Transverse colon (tissue), 4 donors: ENCODE measurements around the gene KRTAP5-9. TPM values are rescaled to one million over a fixed set of nuclear protein-coding genes. Genes with fewer than 3 reads are reported as not detected.
"Not testable (repeated sequence)": the region's sequence is repeated elsewhere in the genome, so short reads cannot be mapped to it uniquely, and the experiment has no call there.

Experiments
- DNase-seq: peaks from one replicate; pipeline ENCODE4 v3.0.0-alpha.2; 2019
- H3K27ac ChIP-seq, 4 donors: fragments of 200-600 bp; sonication (generic); 2 replicates each; pipeline ENCODE4 v1.5.1; 2016 to 2018; ENCODE audit warnings: inconsistent platforms in 4 of 4
- H3K27me3 ChIP-seq: fragments of 200-600 bp; sonication (generic); 2 replicates; pipeline ENCODE4 v1.5.1; 2017; ENCODE audit warnings: inconsistent platforms
- H3K36me3 ChIP-seq, 4 donors: fragments of 200-600 bp; sonication (generic); 2 replicates each; pipeline ENCODE4 v1.5.1; 2017 to 2019; ENCODE audit warnings: inconsistent platforms in 4 of 4
- H3K4me1 ChIP-seq, 4 donors: fragments of 200-600 bp; sonication (generic); 2 replicates each; pipeline ENCODE4 v1.5.1; 2017 to 2020; ENCODE audit warnings: inconsistent platforms in 4 of 4
- H3K4me3 ChIP-seq, 4 donors: fragments of 200-600 bp; sonication (generic); 1 replicate in 1 of 4; 2 replicates in 3 of 4; pipeline versions ENCODE4 v1.5.1 to v1.6.1; 2017 to 2019; ENCODE audit warnings: inconsistent platforms in 4 of 4
- H3K9me3 ChIP-seq, 2 donors: fragments of 200-600 bp; sonication (generic); 2 replicates each; pipeline ENCODE4 v1.5.1; 2017 to 2019; ENCODE audit warnings: inconsistent platforms in 2 of 2
- EP300 ChIP-seq: sonication (generic); formaldehyde crosslinking; IDR thresholded peaks from one replicate; pipeline ENCODE4 v1.6.1; 2017; ENCODE audit warnings: antibody characterized with exemption, low read depth
- POLR2A ChIP-seq: fragments of 450-650 bp; IDR thresholded peaks from one replicate; pipeline ENCODE4 v1.6.1; 2016; ENCODE audit warnings: antibody characterized with exemption, mild to moderate bottlenecking, moderate library complexity
- POLR2AphosphoS5 ChIP-seq, 3 donors: sonication (generic); formaldehyde crosslinking; IDR thresholded peaks; one replicate each; pipeline ENCODE4 v1.6.1; 2016; ENCODE audit warnings: antibody characterized with exemption in 3 of 3
- WGBS, 2 donors: methylation state at CpG; one replicate each; pipeline ENCODE4 v1.1.5; 2018; ENCODE audit warnings: low coverage in 1 of 2; 5-methylcytosine and 5-hydroxymethylcytosine counted together
- in situ Hi-C, 4 donors: fragments of 200-750 bp; cut with MboI; loops; one replicate each; pipeline versions ENCODE4 v1.15.0 to v1.15.1; 2017; ENCODE audit warnings: low sequenced_read_pairs in 3 of 4, low pct_ligation_motif_present in 1 of 4, low pct_unique_long_range_greater_than_20kb in 1 of 4
- intact Hi-C: fragments of 100-400 bp; cut with DNase I; formaldehyde crosslinking; loops from one replicate; pipeline ENCODE4 v1.15.1; 2023; ENCODE audit warnings: low total_unique reads
- total RNA-seq, 4 donors: library from RNA; depleted of rRNA; stranded (reverse); fragments of >200 nt; gene quantifications; one replicate each; pipeline ENCODE4 v1.1.0, GENCODE V29; 2016
- TF ChIP-seq, protein P1 (sequence below), 5 experiments: fragments of 200-600 bp in 3 of 5; fragments of 450-650 bp in 2 of 5; sonication (generic) in 3 of 5; IDR thresholded peaks; 1 replicate in 2 of 5; 2 replicates in 3 of 5; pipeline ENCODE4 v1.5.1; 2016 to 2017; ENCODE audit warnings: antibody characterized with exemption in 5 of 5, inconsistent platforms in 3 of 5, mild to moderate bottlenecking in 2 of 5, moderate library complexity in 1 of 5

KRTAP5-9 gene
- total RNA-seq, 4 donors from 2014 or later = 0.41 to 0.79 TPM; not detected in 2

DNA sequence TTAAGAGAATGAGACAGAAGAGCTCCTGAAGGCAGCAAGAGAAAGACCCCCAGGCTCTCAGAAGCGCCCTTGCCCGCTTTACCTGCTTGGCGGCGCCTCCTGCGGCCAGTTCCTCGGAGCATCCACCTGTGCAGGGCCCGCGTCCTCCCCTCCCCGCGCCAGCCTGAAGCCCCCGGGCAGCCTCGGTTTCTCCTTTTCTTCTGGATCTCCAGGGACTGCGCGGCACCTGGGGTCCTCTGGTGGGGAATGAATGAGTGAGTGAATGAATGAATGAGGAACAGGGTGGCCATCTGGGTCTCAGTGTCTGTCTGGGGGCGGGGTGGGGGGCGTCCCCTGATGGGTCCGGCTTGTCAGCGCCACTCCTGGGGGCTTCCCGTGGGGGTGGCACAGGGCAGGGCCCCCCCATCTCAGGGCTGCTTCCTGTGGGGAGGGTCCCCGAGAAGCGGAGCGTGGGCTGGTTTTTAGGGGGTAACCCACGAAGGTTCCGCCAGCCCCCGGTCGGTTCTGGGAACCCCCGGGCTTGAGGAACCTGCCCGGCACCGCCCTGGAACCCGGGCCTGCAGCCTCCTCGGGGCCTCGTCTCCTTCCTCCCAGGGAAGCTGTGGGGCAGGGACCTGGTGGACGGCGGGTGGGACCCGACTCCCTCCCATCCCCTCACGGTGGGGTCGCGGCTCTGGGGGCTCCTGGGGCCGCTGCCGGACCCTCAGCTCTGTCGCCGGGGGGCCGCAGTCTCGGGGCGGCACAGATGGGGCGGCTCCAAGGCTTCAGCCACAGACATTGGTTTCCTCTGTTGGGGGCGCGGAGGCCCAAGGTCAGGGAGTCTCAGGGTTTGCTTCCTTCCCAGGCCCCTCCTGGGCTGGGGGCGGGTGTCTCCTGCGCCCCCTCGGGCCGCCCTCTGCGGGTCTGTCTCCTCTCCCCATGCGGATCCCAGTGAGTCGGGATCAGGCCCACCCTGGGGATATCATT is 29.4 kb upstream of the KRTAP5-9 start:
- Histone ChIP-seq H3K27ac (no peak overlapping the region), H3K27me3 (no peaks in the 10 kb centered on the region), H3K9me3 (no peaks in the 10 kb centered on the region), H3K4me3 (no peak overlapping the region), H3K4me1 (no peaks in the 10 kb centered on the region), H3K36me3 (no peaks in the 10 kb centered on the region)
- WGBS, 2 donors = 95 to 100% methylated on average over 1 to 28 of the region's 55 CpGs
- no peak for DNase-seq
- TF ChIP-seq POLR2AphosphoS5 (IDR thresholded peaks at IDR 0.05) (no peak), EP300 (no peak)
- TF ChIP-seq, protein P1, sequence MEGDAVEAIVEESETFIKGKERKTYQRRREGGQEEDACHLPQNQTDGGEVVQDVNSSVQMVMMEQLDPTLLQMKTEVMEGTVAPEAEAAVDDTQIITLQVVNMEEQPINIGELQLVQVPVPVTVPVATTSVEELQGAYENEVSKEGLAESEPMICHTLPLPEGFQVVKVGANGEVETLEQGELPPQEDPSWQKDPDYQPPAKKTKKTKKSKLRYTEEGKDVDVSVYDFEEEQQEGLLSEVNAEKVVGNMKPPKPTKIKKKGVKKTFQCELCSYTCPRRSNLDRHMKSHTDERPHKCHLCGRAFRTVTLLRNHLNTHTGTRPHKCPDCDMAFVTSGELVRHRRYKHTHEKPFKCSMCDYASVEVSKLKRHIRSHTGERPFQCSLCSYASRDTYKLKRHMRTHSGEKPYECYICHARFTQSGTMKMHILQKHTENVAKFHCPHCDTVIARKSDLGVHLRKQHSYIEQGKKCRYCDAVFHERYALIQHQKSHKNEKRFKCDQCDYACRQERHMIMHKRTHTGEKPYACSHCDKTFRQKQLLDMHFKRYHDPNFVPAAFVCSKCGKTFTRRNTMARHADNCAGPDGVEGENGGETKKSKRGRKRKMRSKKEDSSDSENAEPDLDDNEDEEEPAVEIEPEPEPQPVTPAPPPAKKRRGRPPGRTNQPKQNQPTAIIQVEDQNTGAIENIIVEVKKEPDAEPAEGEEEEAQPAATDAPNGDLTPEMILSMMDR (IDR thresholded peaks at IDR 0.05) = no peak
- intact Hi-C loops = no loop called here
- in situ Hi-C loops = no loop called here

DNA sequence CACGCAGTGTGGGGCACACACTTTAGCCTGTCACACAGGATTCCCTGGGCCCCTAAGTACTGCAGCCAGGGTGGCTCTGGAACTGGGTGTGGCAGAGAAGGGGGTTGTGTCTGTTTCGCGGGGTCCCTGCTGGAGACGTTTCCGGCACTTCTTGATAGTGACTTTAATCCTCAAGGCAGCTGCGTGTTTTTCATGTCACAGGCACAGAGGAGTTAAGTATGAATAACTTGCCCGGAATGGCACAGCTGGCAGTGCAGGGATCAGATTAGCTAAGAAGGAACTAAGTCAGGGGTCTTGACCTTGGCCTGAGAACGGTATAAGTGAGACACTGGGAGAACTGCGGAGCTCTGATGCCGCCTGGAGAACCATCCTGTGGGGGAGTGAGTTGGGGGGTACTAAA is 28.7 kb upstream of the KRTAP5-9 start:
- TF ChIP-seq POLR2AphosphoS5 (IDR thresholded peaks at IDR 0.05) = no peak
- TF ChIP-seq EP300 = no peak
- TF ChIP-seq POLR2A = no peak
- TF ChIP-seq, protein P1 (IDR thresholded peaks at IDR 0.05) = no peak
- Histone ChIP-seq H3K4me1 (no peaks in the 10 kb centered on the region), H3K4me3 (no peak overlapping the region), H3K36me3 (no peaks in the 10 kb centered on the region), H3K27ac (no peak overlapping the region), H3K27me3 (no peaks in the 10 kb centered on the region), H3K9me3 (no peaks in the 10 kb centered on the region)
- DNase-seq = no peak
- intact Hi-C loops (no loop called here), in situ Hi-C loops (no loop called here)
- 85% methylated on average over 10 of the region's 10 CpGs; no CpG with 5 or more reads in 1 of the 2 donors for WGBS, 2 donors

DNA sequence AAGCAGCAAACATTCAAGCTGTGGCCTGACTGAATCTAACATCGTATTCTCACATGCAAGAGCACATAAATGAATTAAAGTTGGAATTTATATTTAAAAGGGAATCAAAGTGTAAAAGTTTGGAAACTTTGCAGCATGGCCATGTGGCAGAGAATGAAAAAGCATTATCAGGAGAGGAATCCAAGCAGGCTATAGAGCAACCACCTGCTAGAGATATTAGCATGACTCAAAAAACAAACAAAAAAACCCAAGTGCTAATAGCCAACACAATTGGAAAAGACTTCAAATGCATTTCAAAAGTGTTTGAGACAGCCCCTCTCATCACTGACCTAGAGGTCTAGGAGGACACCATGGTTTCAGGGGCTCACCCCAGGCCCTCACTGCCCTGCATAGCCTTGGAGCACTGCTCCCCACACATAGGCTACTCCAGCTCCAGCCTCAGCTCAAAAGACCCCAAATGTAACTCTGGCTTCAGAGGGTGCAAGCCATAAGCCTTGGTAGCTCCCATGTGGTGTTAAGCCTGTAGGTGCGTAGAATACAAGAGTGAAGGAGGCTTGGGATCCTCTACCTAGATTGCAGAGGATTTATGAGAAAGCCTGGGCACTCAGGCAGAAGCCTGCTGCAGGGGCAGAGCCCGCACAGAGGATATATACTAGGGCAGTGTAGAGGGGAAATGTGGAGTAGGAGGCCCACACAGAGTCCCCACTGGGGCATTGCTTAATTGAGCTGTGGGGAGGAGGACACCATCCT is 22.9 kb upstream of the KRTAP5-9 start:
- no peaks in the 10 kb centered on the region for H3K4me1 ChIP-seq
- in situ Hi-C loops (no loop called here), intact Hi-C loops (no loop called here)
- H3K36me3 ChIP-seq = no peaks in the 10 kb centered on the region
- 72% methylated on average over 3 of the region's 3 CpGs; no CpG with 5 or more reads in 1 of the 2 donors for WGBS, 2 donors
- H3K27me3 ChIP-seq = no peaks in the 10 kb centered on the region
- DNase-seq = no peak
- TF ChIP-seq POLR2A = no peak
- no peak for TF ChIP-seq EP300
- TF ChIP-seq, protein P1 (IDR thresholded peaks at IDR 0.05) = no peak
- TF ChIP-seq POLR2AphosphoS5 (IDR thresholded peaks at IDR 0.05) = no peak
- H3K4me3 ChIP-seq = no peak overlapping the region
- H3K9me3 ChIP-seq = no peaks in the 10 kb centered on the region
- no peak overlapping the region for H3K27ac ChIP-seq

DNA sequence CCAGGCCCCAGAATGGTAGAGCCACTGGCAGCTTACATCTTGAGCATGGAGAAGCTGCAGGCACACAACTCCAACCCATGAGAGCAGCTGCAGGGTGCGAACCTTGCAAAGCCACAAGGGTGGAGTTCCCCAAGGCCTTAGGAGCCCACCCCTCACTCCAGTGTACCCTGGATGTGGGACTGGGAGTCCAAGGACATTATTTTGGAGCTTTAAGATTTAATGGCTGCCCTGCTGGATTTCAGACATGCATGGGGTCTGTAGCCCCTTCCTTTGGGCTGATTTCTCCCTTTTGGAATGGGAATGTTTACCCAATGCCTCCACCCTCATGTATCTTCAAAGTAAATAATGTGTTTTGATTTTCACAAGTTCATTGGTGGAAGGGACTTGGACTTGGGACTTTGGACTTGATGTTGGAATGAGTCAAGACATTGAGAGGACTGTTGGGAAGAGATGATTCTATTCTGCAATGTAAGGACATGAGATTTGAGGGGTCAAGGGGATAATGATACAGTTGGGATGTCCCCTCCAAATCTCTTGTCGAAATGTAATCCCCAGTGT is 22.2 kb upstream of the KRTAP5-9 start:
- in situ Hi-C loops = no loop called here
- 70 to 78% methylated on average over 1 to 2 of the region's 2 CpGs for WGBS, 2 donors

DNA sequence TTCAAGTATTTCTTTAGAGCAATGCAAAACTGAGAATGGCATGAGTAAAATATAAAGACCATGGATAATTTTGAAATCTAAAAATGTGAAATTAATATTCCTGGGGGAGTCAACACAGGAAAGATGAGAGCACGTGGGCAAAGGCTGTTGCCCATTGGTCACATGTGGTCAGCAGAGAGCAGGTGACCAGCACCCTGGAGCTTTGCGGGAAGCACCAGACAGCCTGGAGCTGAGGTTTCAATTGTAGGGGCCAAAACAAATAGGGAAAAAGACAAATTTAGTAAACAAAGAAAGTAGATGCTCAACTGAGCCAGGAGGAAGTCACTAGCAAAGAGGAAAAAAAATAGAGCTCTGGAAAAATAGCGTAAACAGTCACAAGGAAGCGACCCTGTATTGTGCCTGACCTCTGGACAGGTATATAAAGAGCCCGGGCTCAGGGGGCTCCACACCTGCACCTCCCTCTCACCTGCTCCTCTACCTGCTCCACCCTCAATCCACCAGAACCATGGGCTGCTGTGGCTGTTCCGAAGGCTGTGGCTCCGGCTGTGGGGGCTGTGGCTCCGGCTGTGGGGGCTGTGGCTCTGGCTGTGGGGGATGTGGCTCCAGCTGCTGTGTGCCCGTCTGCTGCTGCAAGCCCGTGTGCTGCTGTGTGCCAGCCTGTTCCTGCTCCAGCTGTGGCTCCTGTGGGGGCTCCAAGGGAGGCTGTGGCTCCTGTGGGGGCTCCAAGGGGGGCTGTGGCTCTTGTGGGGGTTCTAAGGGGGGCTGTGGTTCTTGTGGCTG is 21.2 kb upstream of the KRTAP5-9 start, which contains the start of gene KRTAP5-7:
TSS of gene KRTAP5-7 (plus strand) at position 472 of the 780 bp plus-strand sequence. CDS start at position 506, 34 bp downstream.
- in situ Hi-C loops, H3K27me3 ChIP-seq, H3K4me1 ChIP-seq, DNase-seq, H3K4me3 ChIP-seq, H3K36me3 ChIP-seq, intact Hi-C loops, H3K27ac ChIP-seq, H3K9me3 ChIP-seq: not testable (repeated sequence)
- 17 to 52% methylated on average over 2 to 8 of the region's 10 CpGs for WGBS, 2 donors

More for the DNA sequence above, 22.2 kb upstream of the KRTAP5-9 start:
- no peaks in the 10 kb centered on the region for H3K36me3 ChIP-seq
- no peaks in the 10 kb centered on the region for H3K9me3 ChIP-seq
- H3K4me1 ChIP-seq = no peaks in the 10 kb centered on the region
- H3K27me3 ChIP-seq = no peaks in the 10 kb centered on the region
- no peak for TF ChIP-seq POLR2AphosphoS5 (IDR thresholded peaks at IDR 0.05)
- TF ChIP-seq EP300 = no peak
- no peak for TF ChIP-seq POLR2A
- TF ChIP-seq, protein P1 (IDR thresholded peaks at IDR 0.05) = no peak
- no peak for DNase-seq
- H3K27ac ChIP-seq = no peak overlapping the region
- no peak overlapping the region for H3K4me3 ChIP-seq
- intact Hi-C loops = no loop called here
